NCI-H2107 treated with DMSO at 0.1 percent for 48 hours (cell line): ENCODE data around the gene ATG9B.
"Not testable (repeated sequence)": the region's sequence is repeated elsewhere in the genome, so short reads cannot be mapped to it uniquely, and the experiment has no call there.

Experiments
- DNase-seq: peaks from one replicate; lab custom pipeline; 2025; ENCODE audit not compliant: unreplicated experiment; lab: John Stamatoyannopoulos, UW

The ATG9B gene

DNA sequence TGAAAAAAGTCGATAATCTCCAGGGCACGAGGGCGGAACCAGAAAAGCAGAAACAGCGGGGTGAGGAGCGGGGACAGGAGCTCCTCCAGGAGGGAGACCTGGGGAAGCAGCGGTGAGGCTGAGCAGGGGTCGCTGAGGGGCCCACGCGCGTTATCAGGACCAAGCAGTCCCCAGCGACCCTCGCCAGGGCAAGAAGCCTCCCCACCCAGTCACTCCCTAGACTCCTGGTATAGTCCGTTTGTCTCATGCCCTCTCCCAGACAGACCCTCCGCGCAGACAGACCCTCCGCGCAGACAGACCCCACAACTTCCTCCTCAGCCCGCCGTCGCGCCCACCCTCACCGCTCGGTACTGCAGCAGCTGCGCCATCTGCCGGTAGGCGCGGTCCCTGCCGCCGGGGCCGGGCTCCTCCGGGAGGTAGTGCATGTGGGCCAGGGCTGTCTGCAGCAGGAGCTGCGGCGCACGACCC lies 6.3 kb downstream of the ATG9B start:
- no peak for DNase-seq

DNA sequence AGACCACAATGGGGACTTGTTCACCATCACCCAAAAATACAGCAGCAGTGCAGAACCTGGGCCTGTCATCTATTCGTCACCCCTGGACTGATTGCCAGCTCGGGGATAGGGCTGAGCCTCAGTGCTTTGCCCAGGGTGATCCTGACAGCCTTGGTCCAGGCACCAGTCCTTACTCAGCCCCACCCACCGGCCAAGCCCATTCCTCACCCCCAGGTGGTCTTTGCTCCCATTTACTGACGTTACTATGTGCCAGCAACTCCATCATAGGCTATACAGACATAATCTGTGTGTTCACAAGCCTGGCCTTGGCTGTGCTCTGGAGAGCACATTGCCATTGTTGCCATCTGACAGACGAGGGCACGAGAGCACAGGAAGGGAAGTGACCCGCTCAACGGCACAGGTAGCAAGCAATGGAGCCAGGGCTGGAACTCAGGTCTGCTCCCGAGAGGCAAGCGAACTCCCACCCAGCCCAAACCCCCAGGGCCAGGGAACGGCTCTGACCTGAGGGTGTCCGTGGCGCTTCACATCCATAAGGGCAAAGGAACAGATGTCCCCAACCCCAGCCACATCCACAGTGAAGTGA lies 6.8 kb downstream of the ATG9B start:
- no peak for DNase-seq

GRCh38 chr7:151016942-151017341 lies 7.4 kb downstream of the ATG9B start:
- no peak for DNase-seq

GRCh38 chr7:151016505-151016904 lies 7.8 kb downstream of the ATG9B start:
- no peak for DNase-seq

GRCh38 chr7:151015967-151016366 lies 8.3 kb downstream of the ATG9B start:
- DNase-seq: no peak

DNA sequence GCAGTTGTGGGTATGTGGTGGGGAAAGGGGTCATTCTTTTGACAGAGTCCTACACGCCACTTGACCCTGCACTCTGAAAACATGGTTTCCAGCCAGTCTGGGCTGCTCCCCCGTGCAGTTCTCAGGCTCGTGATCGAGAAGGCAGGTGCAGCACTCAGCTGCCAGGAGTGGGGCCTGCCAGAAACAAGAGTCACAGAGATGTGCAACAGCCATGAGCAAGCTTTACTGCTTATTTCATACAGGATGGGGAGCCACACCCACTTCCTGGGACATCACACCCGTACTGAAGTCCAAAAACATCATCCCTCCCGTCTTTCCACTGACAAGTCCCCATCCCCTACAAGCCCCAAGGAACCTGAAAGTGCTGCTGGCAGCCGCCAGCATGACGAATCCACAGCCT lies 9.3 kb downstream of the ATG9B start:
- no peak for DNase-seq

GRCh38 chr7:151013733-151014497 lies 10.4 kb downstream of the ATG9B start:
- DNase-seq: no peak

GRCh38 chr7:151013356-151013732 lies 10.9 kb downstream of the ATG9B start:
- no peak for DNase-seq

- DNase-seq: no peak
Measured at GRCh38 chr7:151012911-151013347, 11.4 kb downstream of the ATG9B start.

DNA sequence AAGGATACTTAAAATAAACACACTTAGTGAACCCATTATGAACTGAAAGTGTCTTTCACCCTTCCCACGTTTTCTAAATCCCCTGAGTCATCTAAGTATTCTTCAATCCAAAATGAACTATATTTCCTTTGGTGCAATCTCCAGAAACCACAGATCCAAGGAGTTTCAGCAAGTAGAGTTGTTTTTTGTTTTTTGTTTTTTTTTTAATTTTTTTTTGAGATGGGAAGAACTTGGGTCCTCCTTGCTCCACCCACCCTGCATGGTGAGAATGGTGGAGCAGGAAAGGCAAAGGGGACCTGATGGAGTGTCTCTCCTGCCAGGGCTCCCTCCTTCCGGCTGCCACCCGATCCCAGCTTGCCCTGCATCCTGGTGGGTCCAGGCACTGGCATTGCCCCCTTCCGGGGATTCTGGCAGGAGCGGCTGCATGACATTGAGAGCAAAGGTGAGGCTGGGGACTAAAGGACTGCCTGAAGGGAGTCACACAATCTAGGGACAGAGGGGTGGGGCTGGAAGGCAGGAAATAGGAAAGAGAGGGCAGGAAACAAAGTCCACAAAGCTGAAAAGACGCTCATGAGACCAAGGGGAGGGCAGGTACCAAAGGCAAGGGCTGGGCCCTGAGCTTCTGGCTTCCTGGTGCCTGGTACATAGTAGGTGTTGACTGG lies 12.1 kb downstream of the ATG9B start:
- no peak for DNase-seq

- DNase-seq: not testable (repeated sequence)
Measured at GRCh38 chr7:151011616-151012015, 12.7 kb downstream of the ATG9B start.

GRCh38 chr7:151011097-151011409 lies 13.2 kb downstream of the ATG9B start:
- DNase-seq: no peak

GRCh38 chr7:151010307-151011096 lies 13.8 kb downstream of the ATG9B start:
- DNase-seq: no peak

- DNase-seq: no peak
Measured at GRCh38 chr7:151010037-151010306, 14.3 kb downstream of the ATG9B start.

DNA sequence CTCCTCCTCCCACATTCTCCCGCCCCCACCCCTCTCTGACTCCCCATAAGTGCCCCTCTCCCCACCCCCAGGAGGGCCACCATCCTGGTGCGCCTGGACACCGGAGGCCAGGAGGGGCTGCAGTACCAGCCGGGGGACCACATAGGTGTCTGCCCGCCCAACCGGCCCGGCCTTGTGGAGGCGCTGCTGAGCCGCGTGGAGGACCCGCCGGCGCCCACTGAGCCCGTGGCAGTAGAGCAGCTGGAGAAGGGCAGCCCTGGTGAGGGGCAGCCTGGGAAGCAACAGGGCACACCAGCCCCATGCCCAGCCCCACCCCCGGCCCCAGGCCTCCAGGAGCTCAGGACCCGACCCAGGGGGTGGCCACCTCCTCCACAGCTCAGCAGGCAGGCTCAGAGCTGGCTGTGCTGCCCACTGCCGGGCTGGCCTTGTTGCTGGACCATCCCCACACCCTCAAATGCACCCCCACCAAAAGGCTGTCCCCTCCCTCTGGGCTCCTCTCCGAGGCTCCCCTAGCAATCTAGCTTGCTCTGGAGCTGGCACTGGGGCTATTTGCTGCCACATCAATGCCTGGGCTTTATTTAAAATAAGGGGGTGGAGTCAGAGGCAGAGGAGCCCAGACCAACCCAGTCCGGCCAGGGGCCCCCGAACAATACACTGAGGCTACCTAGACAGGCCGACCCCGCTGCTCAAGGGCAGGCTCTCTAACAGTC lies 14.8 kb downstream of the ATG9B start:
- no peak for DNase-seq

GRCh38 chr7:151008511-151009323 lies 15.6 kb downstream of the ATG9B start:
- DNase-seq: no peak

GRCh38 chr7:151008143-151008510 lies 16.2 kb downstream of the ATG9B start:
- DNase-seq: no peak

DNA sequence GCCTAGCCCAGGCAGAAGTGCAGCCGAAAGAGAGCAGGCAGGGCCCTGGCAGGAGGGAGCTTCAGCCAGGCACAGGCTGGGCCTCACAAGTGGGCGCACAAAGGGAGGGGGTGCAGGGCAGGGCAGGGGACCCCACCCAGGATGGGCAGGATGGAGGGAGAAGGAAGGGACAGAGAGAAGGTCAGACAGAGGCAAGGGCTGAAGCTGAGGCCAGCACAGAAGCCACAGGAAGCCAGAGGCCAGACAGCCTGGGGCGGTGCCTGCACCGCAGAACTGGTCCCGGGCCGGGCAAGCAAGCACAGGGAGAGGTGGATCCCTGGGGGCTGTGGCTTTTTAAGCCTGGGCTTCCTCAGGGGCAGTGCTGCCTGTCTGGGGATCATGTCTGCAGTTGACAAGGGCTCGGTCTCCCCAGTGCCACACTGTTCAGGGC lies 16.8 kb downstream of the ATG9B start:
- no peak for DNase-seq

- DNase-seq: no peak
Measured at GRCh38 chr7:151006590-151007300, 17.5 kb downstream of the ATG9B start.

GRCh38 chr7:151005566-151005965 lies 18.7 kb downstream of the ATG9B start:
- DNase-seq: no peak
